Left hindlimb (tissue), 1 donor: ENCODE measurements around the gene CCL20.
"Not testable (repeated sequence)": the region's sequence is repeated elsewhere in the genome, so short reads cannot be mapped to it uniquely, and the experiment has no call there.

Experiments
- DNase-seq: peaks from one replicate; pipeline ENCODE4 v3.0.0-alpha.2; 2018

CCL20 gene

GRCh38 chr2:227813562-227814353, at the start of gene CCL20:
Gene CCL20, plus strand, starts transcription at chr2:227813842. Its CDS starts 70 bp downstream, at chr2:227813912.
- DNase-seq: no peak

GRCh38 chr2:227765788-227766372, 47.8 kb upstream of the CCL20 start:
- no peak for DNase-seq

GRCh38 chr2:227766373-227766883, 47.2 kb upstream of the CCL20 start:
- DNase-seq: peak; percentile 82

- no peak for DNase-seq
These were observed 45.8 kb upstream of the CCL20 start for GRCh38 chr2:227767830-227768229.

- DNase-seq: no peak
These were observed 41.4 kb upstream of the CCL20 start for GRCh38 chr2:227772197-227772661.

- DNase-seq: no peak
These were observed 40.7 kb upstream of the CCL20 start for GRCh38 chr2:227772932-227773331.

GRCh38 chr2:227774011-227774624, 39.5 kb upstream of the CCL20 start:
- no peak for DNase-seq

GRCh38 chr2:227774895-227775842, 38.5 kb upstream of the CCL20 start:
- DNase-seq: no peak

- DNase-seq: no peak
These were observed 32.5 kb upstream of the CCL20 start for GRCh38 chr2:227780981-227781615.

GRCh38 chr2:227781841-227782240, 31.8 kb upstream of the CCL20 start:
- no peak for DNase-seq

- DNase-seq: no peak
These were observed 30.8 kb upstream of the CCL20 start for GRCh38 chr2:227782804-227783203.

- no peak for DNase-seq
These were observed 30.1 kb upstream of the CCL20 start for GRCh38 chr2:227783404-227784138.

GRCh38 chr2:227785293-227785692, 28.3 kb upstream of the CCL20 start:
- no peak for DNase-seq

- DNase-seq: no peak
These were observed 25.1 kb upstream of the CCL20 start for GRCh38 chr2:227788561-227789018.

- DNase-seq: no peak
These were observed 23.8 kb upstream of the CCL20 start for GRCh38 chr2:227789803-227790202.

GRCh38 chr2:227793148-227793712, 20.4 kb upstream of the CCL20 start:
- DNase-seq: no peak

- no peak for DNase-seq
These were observed 17.5 kb upstream of the CCL20 start for GRCh38 chr2:227796045-227796711.

GRCh38 chr2:227796768-227797167, 16.9 kb upstream of the CCL20 start:
- not testable (repeated sequence) for DNase-seq

- no peak for DNase-seq
These were observed 14.4 kb upstream of the CCL20 start for GRCh38 chr2:227799202-227799601.

- no peak for DNase-seq
These were observed 10.8 kb upstream of the CCL20 start for GRCh38 chr2:227802882-227803281.
